ENCODE measurements around the gene ADAM23.

Gene ADAM23

DNA sequence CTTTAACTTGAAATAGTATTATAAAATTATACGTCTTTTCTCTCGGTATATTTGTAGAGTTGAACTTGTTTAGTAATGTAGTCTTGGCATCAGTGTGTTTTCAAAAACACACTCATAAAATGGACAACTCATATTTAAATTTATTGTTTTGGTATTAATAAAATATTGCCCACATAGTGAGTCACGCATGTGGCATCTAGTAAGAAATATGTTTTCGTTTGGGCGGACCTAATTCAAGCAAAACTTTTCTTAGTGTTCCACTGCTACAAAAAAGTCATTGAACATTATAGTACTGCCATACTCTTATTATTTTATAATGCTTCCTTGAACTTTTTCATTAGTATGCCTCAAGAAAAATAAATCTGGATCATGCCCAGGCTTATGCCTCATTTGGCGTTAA is 167.9 kb downstream of the ADAM23 start:
- no peak for DNase-seq (ENCODE audit: low spot score in 2 of 2)
- Mint-ChIP-seq H3K27me3 (no peaks in the 10 kb centered on the region), H3K4me1 (no peaks in the 10 kb centered on the region), H3K4me3 (no peak overlapping the region), H3K27ac (ENCODE audit: low read depth) (no peak overlapping the region), H3K9me3 (no peaks in the 10 kb centered on the region), H3K36me3 (ENCODE audit: insufficient read depth) (no peaks in the 10 kb centered on the region)
- no peak for ATAC-seq (replicated peaks; ENCODE audit: extremely low read depth, poor library complexity, severe bottlenecking)

DNA sequence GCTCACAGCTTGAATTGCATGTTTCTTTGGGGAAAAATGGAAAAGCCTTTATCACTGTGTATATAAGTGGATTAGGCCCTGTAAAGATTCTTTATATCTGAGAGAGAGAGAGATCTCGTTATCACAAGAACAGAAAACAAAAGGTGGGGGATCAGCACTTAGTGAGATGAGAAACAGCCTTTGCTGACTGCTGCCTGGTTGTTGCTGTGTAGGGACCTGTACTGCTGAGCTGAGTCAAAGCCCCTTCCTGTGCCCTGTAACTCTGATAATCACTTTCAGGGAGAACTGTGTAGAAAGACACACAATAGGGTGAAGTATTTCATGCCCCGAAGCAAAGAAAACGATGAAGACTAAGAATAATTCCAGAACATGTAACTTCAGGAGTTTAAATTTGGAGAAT is 168.4 kb downstream of the ADAM23 start:
- no peaks in the 10 kb centered on the region for H3K27me3 Mint-ChIP-seq
- no peaks in the 10 kb centered on the region for H3K4me1 Mint-ChIP-seq
- DNase-seq (ENCODE audit: low spot score in 2 of 2) (no peak), ATAC-seq (replicated peaks; ENCODE audit: extremely low read depth, poor library complexity, severe bottlenecking) (no peak)
- no peak overlapping the region for H3K4me3 Mint-ChIP-seq
- no peaks in the 10 kb centered on the region for H3K36me3 Mint-ChIP-seq (ENCODE audit: insufficient read depth)
- H3K27ac Mint-ChIP-seq (ENCODE audit: low read depth) = no peak overlapping the region
- H3K9me3 Mint-ChIP-seq = no peaks in the 10 kb centered on the region

GRCh38 chr2:206614811-206615210 is 171.5 kb downstream of the ADAM23 start:
- no peak overlapping the region for H3K4me3 Mint-ChIP-seq
- no peak for ATAC-seq (replicated peaks; ENCODE audit: extremely low read depth, poor library complexity, severe bottlenecking)
- H3K36me3 Mint-ChIP-seq (ENCODE audit: insufficient read depth) = no peaks in the 10 kb centered on the region
- no peak overlapping the region for H3K27ac Mint-ChIP-seq (ENCODE audit: low read depth)
- no peak for DNase-seq (ENCODE audit: low spot score in 2 of 2)
- H3K9me3 Mint-ChIP-seq = no peaks in the 10 kb centered on the region
- H3K4me1 Mint-ChIP-seq = no peaks in the 10 kb centered on the region
- peaks cover 10% of the 10 kb centered on the region for H3K27me3 Mint-ChIP-seq

DNA sequence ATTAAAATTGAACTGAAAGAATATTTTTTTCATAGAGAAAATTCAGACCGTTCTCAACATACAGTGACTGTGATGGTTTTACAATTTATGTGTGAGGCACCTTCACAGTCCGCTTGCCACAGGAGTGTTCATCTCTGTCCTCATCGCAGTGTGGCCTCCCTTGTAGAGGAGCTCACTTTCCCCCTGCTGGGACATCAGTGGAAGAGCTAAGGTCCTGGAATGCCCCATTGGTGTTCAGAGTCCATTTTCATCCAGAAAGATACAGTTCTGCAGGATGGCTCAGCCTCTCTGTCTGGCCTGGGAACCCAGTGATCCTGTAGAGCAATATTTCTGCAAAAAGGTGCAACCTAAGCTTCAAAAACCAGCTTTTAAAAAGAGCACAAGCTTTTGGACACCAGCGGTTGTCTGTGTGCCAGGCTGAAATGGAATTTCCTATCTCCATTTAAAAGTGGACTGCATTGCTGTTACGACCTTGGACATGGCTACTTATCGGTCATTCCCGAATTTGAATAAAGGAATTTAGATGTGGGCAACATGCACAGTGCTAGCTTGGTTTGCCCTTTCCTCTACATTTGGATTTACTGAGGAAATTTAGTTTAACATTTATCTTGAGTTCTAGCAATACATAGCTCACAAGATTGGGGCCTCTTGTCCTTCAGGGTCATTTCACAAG is 172.2 kb downstream of the ADAM23 start:
- H3K27ac Mint-ChIP-seq (ENCODE audit: low read depth) = no peak overlapping the region
- no peaks in the 10 kb centered on the region for H3K36me3 Mint-ChIP-seq (ENCODE audit: insufficient read depth)
- no peaks in the 10 kb centered on the region for H3K9me3 Mint-ChIP-seq
- no peaks in the 10 kb centered on the region for H3K4me1 Mint-ChIP-seq
- H3K4me3 Mint-ChIP-seq = no peak overlapping the region
- DNase-seq (ENCODE audit: low spot score in 2 of 2) (no peak), ATAC-seq (replicated peaks; ENCODE audit: extremely low read depth, poor library complexity, severe bottlenecking) (no peak)
- H3K27me3 Mint-ChIP-seq = peaks cover 10% of the 10 kb centered on the region

- H3K36me3 Mint-ChIP-seq (ENCODE audit: insufficient read depth) = no peaks in the 10 kb centered on the region
- H3K27ac Mint-ChIP-seq (ENCODE audit: low read depth) = no peak overlapping the region
- H3K9me3 Mint-ChIP-seq = no peaks in the 10 kb centered on the region
- H3K4me3 Mint-ChIP-seq = no peak overlapping the region
- no peaks in the 10 kb centered on the region for H3K4me1 Mint-ChIP-seq
- no peak for DNase-seq (ENCODE audit: low spot score in 2 of 2)
- no peak for ATAC-seq (replicated peaks; ENCODE audit: extremely low read depth, poor library complexity, severe bottlenecking)
- H3K27me3 Mint-ChIP-seq = peaks cover 10% of the 10 kb centered on the region
Observed at GRCh38 chr2:206616151-206616550, 172.8 kb downstream of the ADAM23 start.

DNA sequence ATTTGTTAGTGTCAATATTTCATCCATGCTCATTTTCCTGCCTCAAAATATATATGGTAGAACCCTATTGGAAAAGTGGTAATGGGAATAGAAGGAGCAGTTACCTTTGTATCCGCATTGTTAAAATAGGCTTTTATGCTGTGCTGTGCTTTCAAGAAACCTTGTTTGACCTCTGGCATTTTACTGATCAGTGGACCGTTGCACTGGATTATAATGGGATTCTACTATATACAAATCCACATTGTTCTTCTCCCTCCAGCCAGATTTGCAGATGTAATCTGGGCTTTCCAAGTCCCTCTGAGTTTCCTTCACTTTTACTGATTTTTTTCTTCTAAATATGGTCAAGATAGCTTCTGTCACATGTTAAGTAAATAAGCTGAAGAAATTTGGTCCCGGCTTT is 175.7 kb downstream of the ADAM23 start:
- peaks cover 10% of the 10 kb centered on the region for H3K27me3 Mint-ChIP-seq
- no peak overlapping the region for H3K27ac Mint-ChIP-seq (ENCODE audit: low read depth)
- ATAC-seq (replicated peaks; ENCODE audit: extremely low read depth, poor library complexity, severe bottlenecking) = no peak
- no peaks in the 10 kb centered on the region for H3K4me1 Mint-ChIP-seq
- H3K9me3 Mint-ChIP-seq = no peaks in the 10 kb centered on the region
- H3K4me3 Mint-ChIP-seq = no peak overlapping the region
- no peaks in the 10 kb centered on the region for H3K36me3 Mint-ChIP-seq (ENCODE audit: insufficient read depth)
- no peak for DNase-seq (ENCODE audit: low spot score in 2 of 2)

DNA sequence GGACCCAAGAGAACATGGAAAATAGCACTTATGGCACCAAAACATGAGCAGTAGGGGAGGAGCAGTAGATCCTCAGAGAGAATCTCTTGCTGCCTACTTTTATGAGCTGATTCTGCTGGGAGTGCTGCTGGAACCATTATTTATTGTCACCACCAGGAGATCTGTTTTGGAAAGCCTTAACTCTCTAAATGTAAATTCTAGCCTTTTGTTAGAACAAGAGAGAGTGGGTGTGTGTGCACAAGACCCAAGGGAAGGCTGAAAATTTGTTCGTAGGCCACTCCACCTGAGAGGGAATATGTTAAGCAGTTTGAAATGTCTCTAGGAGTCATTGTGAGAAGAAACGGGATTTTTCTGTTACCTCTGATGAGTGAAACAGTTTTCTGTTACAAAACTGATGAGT is 182.8 kb downstream of the ADAM23 start:
- H3K4me3 Mint-ChIP-seq = no peak overlapping the region
- no peaks in the 10 kb centered on the region for H3K36me3 Mint-ChIP-seq (ENCODE audit: insufficient read depth)
- ATAC-seq (replicated peaks; ENCODE audit: extremely low read depth, poor library complexity, severe bottlenecking) (no peak), DNase-seq (ENCODE audit: low spot score in 2 of 2) (no peak)
- H3K9me3 Mint-ChIP-seq = no peaks in the 10 kb centered on the region
- no peaks in the 10 kb centered on the region for H3K4me1 Mint-ChIP-seq
- H3K27me3 Mint-ChIP-seq = peaks cover 16% of the 10 kb centered on the region
- no peak overlapping the region for H3K27ac Mint-ChIP-seq (ENCODE audit: low read depth)

DNA sequence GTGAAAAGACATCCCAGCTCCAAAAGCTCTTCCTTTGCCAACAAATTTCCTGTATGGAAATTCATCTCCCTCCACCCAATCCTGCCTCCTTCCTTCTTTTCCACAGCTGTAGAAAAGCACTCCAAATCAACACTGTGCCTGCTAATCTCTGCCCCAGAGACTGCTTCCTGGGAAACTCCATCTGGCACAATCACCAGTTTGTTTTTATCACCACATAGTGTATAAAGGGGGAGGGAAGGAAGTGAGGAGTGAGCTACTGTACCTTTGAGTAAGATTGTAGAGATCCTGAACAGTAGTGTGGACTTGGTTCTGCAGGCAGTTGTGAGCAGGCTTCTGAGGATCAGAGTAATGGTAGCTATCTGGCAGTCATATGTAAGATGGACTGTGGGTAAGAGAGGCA is 184.3 kb downstream of the ADAM23 start:
- Mint-ChIP-seq H3K9me3 (no peaks in the 10 kb centered on the region), H3K27me3 (peaks cover 16% of the 10 kb centered on the region), H3K4me1 (no peaks in the 10 kb centered on the region), H3K36me3 (ENCODE audit: insufficient read depth) (no peaks in the 10 kb centered on the region), H3K27ac (ENCODE audit: low read depth) (no peak overlapping the region), H3K4me3 (no peak overlapping the region)
- ATAC-seq (replicated peaks; ENCODE audit: extremely low read depth, poor library complexity, severe bottlenecking) (no peak), DNase-seq (ENCODE audit: low spot score in 2 of 2) (no peak)

DNA sequence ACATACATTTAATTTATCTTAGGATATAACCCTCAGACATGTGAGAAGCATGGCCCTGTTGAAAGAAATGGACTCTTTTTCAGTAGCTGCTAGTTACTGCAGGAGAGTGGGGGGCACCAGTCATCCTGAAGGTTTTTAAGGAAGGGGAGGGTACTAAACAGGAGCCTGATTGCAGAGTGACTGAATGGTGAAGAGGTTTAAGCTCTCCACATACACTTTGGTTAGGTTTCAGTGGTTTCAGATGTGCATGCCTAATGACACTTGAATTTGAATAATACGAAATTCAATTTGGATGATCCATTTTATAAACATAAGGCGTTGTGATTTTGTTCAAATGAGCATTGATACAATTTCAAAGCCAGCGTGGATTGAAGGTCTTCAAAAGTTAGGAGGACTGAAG is 188.0 kb downstream of the ADAM23 start:
- H3K4me3 Mint-ChIP-seq = no peak overlapping the region
- ATAC-seq (replicated peaks; ENCODE audit: extremely low read depth, poor library complexity, severe bottlenecking) (no peak), DNase-seq (ENCODE audit: low spot score in 2 of 2) (no peak)
- H3K9me3 Mint-ChIP-seq = no peaks in the 10 kb centered on the region
- H3K27me3 Mint-ChIP-seq = peaks cover 14% of the 10 kb centered on the region
- no peaks in the 10 kb centered on the region for H3K36me3 Mint-ChIP-seq (ENCODE audit: insufficient read depth)
- no peak overlapping the region for H3K27ac Mint-ChIP-seq (ENCODE audit: low read depth)
- no peaks in the 10 kb centered on the region for H3K4me1 Mint-ChIP-seq

- no peak for DNase-seq (ENCODE audit: low spot score in 2 of 2)
- H3K4me1 Mint-ChIP-seq = no peaks in the 10 kb centered on the region
- H3K9me3 Mint-ChIP-seq = no peaks in the 10 kb centered on the region
- no peak overlapping the region for H3K4me3 Mint-ChIP-seq
- no peak overlapping the region for H3K27ac Mint-ChIP-seq (ENCODE audit: low read depth)
- no peaks in the 10 kb centered on the region for H3K36me3 Mint-ChIP-seq (ENCODE audit: insufficient read depth)
- no peak for ATAC-seq (replicated peaks; ENCODE audit: extremely low read depth, poor library complexity, severe bottlenecking)
- H3K27me3 Mint-ChIP-seq = no peaks in the 10 kb centered on the region
Observed at GRCh38 chr2:206635015-206635414, 191.7 kb downstream of the ADAM23 start.

DNA sequence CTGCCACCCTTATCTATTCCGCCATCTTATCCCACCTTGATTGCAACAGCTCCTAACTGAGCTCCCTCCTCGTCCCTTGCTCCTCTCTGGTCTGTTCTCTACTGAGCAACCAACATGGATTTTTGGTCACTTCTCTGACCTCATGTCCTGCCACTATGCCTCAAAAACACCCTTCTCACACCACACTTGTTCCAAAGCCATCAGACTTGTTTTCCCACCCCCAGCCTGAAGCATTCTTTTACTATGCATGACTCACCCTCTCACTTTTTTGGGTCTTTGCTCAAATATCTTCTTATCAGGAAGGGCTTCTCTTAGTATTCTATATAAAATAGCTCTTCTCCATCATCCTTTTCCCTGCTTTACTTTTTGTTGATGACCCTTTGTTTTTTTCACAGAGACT is 196.3 kb downstream of the ADAM23 start:
- no peak overlapping the region for H3K4me3 Mint-ChIP-seq
- H3K27me3 Mint-ChIP-seq = peaks cover 7% of the 10 kb centered on the region
- ATAC-seq (replicated peaks; ENCODE audit: extremely low read depth, poor library complexity, severe bottlenecking) = no peak
- DNase-seq (ENCODE audit: low spot score in 2 of 2) = no peak
- no peak overlapping the region for H3K27ac Mint-ChIP-seq (ENCODE audit: low read depth)
- H3K4me1 Mint-ChIP-seq = no peaks in the 10 kb centered on the region
- no peaks in the 10 kb centered on the region for H3K9me3 Mint-ChIP-seq
- H3K36me3 Mint-ChIP-seq (ENCODE audit: insufficient read depth) = no peaks in the 10 kb centered on the region

DNA sequence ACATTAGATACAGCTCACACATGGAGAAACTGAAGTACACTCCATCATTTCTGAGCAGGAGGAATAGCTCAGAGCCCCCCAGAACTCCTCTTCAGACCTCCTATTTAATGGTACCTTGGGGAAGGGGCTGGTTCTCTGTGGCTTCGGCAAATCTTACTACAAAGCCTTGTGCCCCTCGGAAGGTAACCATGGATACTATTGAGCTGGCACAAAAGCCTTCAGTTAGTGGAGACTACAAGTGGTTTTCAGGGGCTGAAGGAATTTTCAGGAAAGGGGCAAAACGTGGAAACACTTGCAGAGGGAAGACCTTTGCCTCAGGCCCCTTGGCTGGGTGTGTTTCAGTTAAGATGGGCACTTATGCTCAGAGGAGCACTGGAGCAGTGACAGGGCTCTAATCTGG is 197.9 kb downstream of the ADAM23 start:
- no peak for ATAC-seq (replicated peaks; ENCODE audit: extremely low read depth, poor library complexity, severe bottlenecking)
- no peak for DNase-seq (ENCODE audit: low spot score in 2 of 2)
- Mint-ChIP-seq H3K36me3 (ENCODE audit: insufficient read depth) (no peaks in the 10 kb centered on the region), H3K4me1 (no peaks in the 10 kb centered on the region), H3K27me3 (peaks cover 9% of the 10 kb centered on the region), H3K9me3 (no peaks in the 10 kb centered on the region), H3K27ac (ENCODE audit: low read depth) (no peak overlapping the region), H3K4me3 (no peak overlapping the region)

- ATAC-seq (replicated peaks; ENCODE audit: extremely low read depth, poor library complexity, severe bottlenecking) (no peak), DNase-seq (ENCODE audit: low spot score in 2 of 2) (no peak)
- Mint-ChIP-seq H3K9me3 (no peaks in the 10 kb centered on the region), H3K27ac (ENCODE audit: low read depth) (no peak within 1 kb of the TSS), H3K4me1 (no peaks in the 10 kb centered on the region), H3K27me3 (peaks cover 15% of the 10 kb centered on the region), H3K4me3 (no peak within 1 kb of the TSS), H3K36me3 (ENCODE audit: insufficient read depth) (no peaks in the 10 kb centered on the region)
Observed at GRCh38 chr2:206642075-206643025, 199.0 kb downstream of the ADAM23 start, which contains the start of gene FAM237A. Gene FAM237A, plus strand, starts transcription at chr2:206642487. Its CDS starts 1,750 bp downstream, at chr2:206644237.

Data from central memory CD8-positive, alpha-beta T cell (primary cell).